GM10266 (cell line): ENCODE measurements around the gene RAB17.

Experiments
- DNase-seq: peaks from one replicate; pipeline ENCODE4 v3.0.0; 2012; ENCODE audit errors: extremely low spot score
- TF ChIP-seq, protein P1 (sequence below): IDR thresholded peaks from 2 replicates; pipeline ENCODE4 v1.5.1; 2012; ENCODE audit warnings: mild to moderate bottlenecking, low read depth; ENCODE audit not compliant: control insufficient read depth, insufficient read depth; ENCODE audit errors: missing control alignments

RAB17 gene

DNA sequence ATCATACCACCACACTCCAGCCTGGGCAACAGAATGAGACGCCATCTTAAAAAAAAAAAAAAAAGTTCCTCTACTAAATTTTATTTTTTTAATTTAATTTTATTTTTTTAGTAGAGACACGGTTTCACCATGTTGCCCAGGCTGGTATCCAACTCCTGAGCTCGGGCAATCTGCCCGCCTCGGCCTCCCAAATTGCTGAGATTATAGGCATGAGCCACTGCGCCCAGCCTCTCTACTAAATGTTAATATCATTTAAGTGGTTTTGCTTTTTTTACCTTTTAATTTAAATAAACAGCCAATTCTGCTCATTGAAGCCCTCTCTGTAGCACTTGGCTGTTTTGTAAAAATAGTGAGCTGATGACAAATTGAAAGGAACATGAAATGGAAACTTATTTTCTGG, 9.2 kb downstream of the RAB17 start:
- TF ChIP-seq, protein P1, sequence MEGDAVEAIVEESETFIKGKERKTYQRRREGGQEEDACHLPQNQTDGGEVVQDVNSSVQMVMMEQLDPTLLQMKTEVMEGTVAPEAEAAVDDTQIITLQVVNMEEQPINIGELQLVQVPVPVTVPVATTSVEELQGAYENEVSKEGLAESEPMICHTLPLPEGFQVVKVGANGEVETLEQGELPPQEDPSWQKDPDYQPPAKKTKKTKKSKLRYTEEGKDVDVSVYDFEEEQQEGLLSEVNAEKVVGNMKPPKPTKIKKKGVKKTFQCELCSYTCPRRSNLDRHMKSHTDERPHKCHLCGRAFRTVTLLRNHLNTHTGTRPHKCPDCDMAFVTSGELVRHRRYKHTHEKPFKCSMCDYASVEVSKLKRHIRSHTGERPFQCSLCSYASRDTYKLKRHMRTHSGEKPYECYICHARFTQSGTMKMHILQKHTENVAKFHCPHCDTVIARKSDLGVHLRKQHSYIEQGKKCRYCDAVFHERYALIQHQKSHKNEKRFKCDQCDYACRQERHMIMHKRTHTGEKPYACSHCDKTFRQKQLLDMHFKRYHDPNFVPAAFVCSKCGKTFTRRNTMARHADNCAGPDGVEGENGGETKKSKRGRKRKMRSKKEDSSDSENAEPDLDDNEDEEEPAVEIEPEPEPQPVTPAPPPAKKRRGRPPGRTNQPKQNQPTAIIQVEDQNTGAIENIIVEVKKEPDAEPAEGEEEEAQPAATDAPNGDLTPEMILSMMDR = no peak
- no peak for DNase-seq

DNA sequence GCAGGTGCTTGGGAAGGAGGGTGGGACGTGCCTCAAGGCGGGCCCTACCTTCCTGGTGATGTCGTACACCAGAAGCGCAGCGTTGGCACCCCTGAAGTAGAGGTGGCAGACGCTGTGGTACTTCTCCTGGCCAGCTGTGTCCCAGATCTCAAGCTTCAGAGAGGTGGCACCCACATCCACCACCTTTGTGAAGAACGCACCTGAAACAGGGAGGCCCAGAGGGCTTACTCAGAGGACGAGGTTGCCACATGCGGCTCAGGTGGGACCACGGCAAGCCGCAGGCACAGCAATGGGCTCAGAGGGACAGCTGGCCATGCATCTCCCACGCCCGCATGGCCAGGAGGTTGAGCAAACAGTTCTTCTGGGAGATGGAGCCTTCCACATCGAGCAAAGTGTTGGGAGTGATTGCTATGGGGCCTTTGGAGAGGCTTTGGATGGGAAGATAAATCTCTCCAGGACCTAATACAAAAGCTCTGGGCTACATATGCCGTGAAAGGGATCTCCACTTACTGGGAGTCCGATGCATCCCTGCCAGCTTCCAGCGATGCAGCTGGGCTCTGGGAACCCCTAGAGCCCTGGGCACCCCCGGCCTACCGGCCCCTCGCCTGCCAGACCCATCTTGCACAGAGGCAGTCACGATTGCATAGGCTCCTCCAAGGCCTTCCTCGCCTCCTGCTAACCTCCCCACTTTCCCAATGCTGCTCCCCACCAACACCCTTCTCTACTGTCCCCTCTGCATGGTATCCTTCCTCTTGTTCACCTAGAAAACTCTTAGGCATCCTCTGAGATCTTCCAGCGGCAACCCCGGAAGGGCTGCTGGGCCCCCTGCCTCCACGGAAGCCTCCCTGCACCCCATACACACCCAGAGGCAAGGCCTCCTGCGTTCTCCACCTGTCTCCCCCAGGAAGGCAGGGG, 12.3 kb downstream of the RAB17 start:
- DNase-seq = no peak
- TF ChIP-seq, protein P1 = no peak

DNA sequence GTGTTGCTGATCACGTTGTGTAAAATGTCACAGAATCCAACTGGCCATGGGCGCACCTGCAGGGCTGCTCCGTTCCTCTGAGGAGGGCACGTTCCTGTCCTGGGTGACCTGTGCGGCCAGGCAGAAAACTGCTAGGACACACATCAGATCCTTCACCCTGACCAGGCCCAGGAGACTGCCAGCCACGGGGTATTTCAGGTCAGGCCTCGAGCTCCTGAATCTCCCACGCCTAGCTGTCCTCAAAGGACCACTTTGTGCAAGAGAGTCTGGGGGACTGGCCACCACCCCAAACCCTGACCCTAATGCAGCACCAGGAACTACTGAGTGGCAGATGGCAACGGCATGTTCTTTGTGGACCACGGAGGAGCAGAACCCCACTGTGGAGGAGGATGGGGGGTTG, 13.1 kb downstream of the RAB17 start:
- DNase-seq = no peak
- TF ChIP-seq, protein P1 = no peak

DNA sequence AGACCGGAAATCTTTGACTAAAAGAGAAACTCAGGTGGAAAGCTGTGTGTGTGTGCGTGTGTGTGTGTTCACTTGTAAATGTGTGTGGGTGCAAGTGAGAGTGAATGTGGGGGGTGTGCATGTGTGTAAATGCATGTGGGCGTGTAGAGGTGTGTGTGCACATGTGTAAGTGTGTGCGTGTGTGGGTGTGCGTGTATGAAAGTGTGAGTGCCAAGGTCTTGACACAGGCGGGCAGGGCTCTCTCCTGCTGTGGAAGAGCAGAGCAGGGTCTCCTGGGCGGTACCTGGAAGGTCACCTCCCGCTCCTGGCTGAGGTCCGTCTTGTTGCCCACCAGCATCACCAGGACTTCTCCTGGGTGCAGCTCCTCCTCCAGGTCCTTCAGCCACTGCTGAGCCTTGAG, 13.6 kb downstream of the RAB17 start:
- TF ChIP-seq, protein P1 = no peak
- no peak for DNase-seq

DNA sequence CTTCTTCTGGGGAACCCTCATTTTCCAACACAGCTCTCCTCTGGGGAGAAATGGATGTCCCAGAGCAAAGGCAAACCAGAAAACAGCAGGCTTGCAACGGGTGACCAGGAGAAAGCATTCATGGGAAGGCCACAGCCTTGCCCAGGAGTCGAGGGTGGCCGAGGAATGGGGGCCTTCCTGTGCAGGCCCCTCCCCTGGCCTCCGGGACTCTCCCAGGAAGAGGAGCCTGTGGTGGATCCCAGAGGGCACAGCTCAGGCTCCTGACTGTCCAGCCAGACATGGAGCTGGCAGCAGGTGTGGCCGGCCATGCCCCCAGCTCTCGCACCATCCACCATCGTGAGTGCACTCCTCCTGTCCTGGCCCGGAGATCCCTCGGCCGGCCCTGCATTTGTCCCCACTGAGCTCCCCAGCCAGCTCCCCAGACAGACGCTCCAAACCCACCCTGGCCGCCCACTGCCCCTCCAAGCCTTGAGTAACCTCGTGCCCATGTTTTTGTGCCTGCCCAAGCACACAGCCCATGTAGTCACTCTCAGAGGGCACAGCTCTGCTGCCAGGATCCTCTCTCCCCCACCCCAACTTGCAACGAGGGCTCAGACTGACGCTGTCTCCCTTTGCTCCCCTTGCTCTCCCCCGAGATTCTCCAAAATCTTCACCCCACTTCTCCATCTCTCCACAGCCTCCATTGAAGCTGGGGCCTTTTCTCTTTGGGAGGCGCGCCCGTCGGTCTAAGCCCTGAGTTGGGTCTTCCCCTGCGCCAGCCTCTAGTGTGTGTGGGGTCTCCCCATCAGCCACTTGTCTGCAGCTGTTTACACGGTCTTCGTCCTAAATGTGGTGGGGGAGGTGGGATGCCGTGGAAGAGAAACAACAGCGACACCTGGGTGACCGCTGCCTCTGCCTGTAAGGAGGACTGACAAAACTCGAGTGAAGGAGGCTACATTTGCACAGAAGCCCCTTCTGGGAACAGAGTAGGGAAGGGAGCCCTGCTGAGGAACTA, 14.4 kb downstream of the RAB17 start:
- TF ChIP-seq, protein P1 = no peak
- DNase-seq = no peak

DNA sequence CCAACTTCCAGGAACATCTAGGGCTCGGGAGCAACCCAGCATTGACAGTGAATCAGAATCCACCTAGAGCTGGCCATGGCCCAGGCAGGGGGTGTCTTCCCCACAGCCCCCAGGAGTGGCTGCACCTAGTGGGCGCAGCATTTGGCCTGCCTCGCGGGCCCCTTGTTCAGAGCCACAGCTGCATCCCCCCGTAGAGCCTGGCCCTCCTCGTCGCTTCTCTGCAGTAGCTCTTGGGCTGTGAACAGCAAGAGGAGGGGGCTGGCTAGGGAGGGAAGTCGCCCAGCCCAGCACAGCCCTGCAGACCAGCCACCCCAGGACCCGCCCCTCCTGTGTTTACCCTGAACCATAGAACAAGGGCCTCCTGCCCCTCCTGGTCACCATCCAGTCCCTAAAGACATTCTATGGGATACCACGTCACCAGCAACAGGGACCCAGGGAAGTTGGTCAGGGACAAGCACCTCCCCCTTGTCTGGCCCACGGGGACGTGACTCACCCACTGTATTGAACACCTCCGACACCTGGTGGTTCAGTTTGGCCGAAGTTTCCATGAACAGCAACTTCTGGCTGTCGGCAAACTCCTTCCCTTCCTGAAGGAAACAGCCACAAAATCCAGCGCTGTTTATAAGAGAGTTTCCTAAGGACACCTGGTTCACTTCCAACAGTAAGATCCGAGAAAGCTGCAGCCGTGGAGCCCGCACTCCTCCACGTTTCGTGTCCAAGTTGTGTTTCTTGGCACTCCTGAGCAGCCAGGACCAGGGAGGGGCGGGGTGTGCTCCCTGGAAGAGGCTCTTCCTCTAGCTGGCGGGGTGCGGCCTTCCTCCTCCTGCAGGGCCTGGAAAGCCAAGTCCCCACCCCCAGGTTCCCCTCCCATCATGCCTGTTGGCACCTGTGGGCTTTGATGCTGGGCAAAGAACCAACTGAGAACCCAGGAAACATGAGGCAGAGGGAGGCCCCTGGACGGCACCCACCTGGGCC, 15.4 kb downstream of the RAB17 start:
- no peak for DNase-seq
- TF ChIP-seq, protein P1 = no peak
